HG03439 (cell line): ENCODE results near the gene PCTP.

ENCODE experiments used
- ATAC-seq: cut with Tn5 transposase; IDR thresholded peaks from one replicate; pipeline ENCODE4 v1.9.1; 2021; ENCODE audit warnings: mild to moderate bottlenecking, moderate library complexity; ENCODE audit not compliant: unreplicated experiment

PCTP gene

GRCh38 chr17:55727275-55727674 is 23.6 kb upstream of the PCTP start:
- no peak for ATAC-seq

- ATAC-seq = no peak
Measured at GRCh38 chr17:55727920-55728319, 22.9 kb upstream of the PCTP start.

- no peak for ATAC-seq
Measured at GRCh38 chr17:55728361-55728760, 22.5 kb upstream of the PCTP start.

GRCh38 chr17:55728833-55729232 is 22.0 kb upstream of the PCTP start:
- ATAC-seq = no peak

- ATAC-seq = no peak
Measured at GRCh38 chr17:55729484-55729883, 21.4 kb upstream of the PCTP start.

- no peak for ATAC-seq
Measured at GRCh38 chr17:55730380-55730779, 20.5 kb upstream of the PCTP start.

- ATAC-seq = no peak
Measured at GRCh38 chr17:55730808-55731207, 20.0 kb upstream of the PCTP start.

GRCh38 chr17:55731586-55732250 is 19.1 kb upstream of the PCTP start:
- ATAC-seq = no peak

GRCh38 chr17:55734128-55734781 is 16.6 kb upstream of the PCTP start:
- ATAC-seq = no peak

GRCh38 chr17:55735731-55736405 is 15.0 kb upstream of the PCTP start:
- no peak for ATAC-seq

- ATAC-seq = no peak
Measured at GRCh38 chr17:55737976-55738501, 12.8 kb upstream of the PCTP start.

GRCh38 chr17:55740511-55741355 is 10.1 kb upstream of the PCTP start:
- no peak for ATAC-seq

- ATAC-seq = no peak
Measured at GRCh38 chr17:55741356-55741700, 9.5 kb upstream of the PCTP start.

GRCh38 chr17:55742272-55743102 is 8.4 kb upstream of the PCTP start:
- peak; percentile 85 for ATAC-seq

GRCh38 chr17:55743103-55743679 is 7.7 kb upstream of the PCTP start:
- peak; percentile 50 for ATAC-seq

- no peak for ATAC-seq
Measured at GRCh38 chr17:55745258-55745657, 5.6 kb upstream of the PCTP start.

GRCh38 chr17:55746466-55746865 is 4.4 kb upstream of the PCTP start:
- no peak for ATAC-seq

GRCh38 chr17:55747209-55747608 is 3.6 kb upstream of the PCTP start:
- ATAC-seq = no peak

- ATAC-seq = no peak
Measured at GRCh38 chr17:55748841-55749240, 2.0 kb upstream of the PCTP start.

GRCh38 chr17:55749985-55750384 is 866 bp upstream of the PCTP start:
- no peak for ATAC-seq
